ENCODE data around the gene SAMD11.

The SAMD11 gene

DNA sequence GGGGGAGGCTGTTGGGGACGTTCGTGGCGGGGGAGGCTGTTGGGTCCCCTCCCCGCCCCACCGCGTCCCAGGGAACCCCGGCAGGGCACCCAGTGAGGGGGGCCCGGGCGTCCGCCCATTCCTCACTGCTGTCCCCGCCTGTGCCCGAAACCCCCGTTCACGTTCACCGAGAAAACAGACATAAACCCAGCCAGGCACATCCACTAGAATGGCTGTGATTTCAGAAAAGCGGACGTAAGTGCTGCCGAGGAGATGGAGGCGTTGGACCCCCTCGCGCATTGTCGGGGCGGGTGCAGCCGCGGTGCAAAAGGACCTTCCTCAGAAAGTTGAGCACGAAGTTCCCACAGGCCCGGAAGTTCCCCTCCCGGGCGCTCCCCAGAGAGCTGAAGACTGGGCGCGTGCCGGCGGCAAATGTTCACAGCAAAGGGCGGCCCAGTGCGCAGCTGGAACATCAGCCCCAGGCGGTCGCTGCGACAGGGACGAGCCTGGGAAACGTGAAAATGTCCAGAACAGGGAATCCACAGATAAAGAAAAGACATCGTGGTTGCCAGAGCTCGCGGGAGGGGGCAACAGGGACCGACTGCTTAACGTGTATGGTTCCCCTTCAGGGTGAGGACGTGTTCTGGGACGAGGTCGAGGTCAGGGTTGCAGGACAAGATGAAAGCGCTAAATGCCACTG is 18.5 kb upstream of the SAMD11 start:
- DNase-seq = peak; percentile 76

DNA sequence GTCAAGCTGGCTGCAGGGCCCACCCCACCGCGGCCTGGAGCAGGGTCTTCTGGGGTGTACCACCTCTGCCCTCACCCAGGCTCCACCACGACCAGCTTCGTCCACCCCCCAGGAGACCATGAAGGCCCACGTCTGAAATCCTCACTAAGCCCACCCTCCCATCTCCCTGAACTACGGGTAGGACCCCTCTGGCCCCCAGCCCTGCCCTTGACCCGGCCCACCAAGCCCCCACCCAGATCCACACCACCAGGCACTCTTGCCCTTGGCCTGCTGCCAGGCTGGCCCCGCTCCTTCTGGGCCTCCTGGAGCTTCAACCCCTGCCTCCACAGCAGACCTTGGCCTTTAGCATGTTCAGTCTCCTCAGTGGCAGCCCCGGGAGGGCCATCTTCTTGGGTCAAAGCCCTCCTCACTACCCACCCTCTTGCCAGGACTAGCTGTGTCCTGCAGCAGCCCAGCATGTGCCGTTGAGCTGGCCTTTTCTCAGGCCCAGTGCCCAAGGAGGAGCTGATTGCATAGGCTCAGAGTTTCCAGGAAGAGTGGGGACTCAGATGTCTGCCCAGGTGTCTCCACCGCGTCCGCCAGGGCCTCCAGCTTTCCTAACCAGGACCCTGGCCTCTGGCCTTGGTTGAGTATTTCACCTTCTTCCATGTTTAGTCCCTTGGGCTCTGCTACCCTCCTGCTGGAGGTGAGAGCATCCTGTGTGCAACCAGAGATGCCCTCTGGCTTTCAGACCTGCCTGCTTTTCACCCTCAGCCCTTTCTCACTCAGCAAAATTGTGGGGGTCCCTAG is 17.7 kb upstream of the SAMD11 start:
- peak; percentile 52 for DNase-seq

DNA sequence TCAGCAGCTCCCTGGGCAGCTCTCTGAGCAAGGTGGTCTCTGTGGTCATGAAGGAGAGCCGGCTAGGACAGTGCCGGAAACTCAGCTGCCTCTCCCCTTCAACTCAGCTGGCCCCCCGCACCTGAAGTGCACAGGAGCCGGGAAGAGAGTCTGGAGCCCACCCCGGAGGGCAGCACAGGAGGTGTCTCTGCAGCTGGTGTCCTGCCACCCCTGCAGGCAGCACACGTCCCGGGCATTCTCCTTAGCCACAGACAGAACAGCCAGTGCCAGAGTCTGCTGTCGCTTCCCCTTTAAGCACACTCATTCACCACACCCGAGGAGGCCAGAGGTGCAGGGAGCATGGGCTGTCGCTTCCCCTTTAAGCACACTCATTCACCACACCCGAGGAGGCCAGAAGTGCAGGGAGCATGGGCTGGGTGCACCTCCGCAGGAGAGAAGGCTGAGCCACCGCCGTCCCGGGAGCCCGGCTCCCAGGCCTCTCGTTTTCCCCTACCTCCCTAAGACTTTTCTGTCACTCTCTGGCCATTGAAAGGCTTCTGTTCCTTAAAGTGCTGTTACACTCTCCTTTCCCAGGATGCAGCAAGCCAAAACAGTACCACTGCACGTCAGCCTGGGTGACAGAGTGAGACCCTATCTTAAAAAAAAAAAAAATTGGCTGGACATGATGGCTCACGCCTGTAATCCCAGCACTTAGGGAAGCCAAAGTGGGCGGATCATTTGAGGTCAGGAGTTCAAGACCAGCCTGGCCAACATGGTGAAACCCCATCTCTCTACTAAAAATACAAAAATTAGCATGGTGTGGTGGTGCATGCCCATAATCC is 16.9 kb upstream of the SAMD11 start:
- DNase-seq = peak; percentile 59

DNA sequence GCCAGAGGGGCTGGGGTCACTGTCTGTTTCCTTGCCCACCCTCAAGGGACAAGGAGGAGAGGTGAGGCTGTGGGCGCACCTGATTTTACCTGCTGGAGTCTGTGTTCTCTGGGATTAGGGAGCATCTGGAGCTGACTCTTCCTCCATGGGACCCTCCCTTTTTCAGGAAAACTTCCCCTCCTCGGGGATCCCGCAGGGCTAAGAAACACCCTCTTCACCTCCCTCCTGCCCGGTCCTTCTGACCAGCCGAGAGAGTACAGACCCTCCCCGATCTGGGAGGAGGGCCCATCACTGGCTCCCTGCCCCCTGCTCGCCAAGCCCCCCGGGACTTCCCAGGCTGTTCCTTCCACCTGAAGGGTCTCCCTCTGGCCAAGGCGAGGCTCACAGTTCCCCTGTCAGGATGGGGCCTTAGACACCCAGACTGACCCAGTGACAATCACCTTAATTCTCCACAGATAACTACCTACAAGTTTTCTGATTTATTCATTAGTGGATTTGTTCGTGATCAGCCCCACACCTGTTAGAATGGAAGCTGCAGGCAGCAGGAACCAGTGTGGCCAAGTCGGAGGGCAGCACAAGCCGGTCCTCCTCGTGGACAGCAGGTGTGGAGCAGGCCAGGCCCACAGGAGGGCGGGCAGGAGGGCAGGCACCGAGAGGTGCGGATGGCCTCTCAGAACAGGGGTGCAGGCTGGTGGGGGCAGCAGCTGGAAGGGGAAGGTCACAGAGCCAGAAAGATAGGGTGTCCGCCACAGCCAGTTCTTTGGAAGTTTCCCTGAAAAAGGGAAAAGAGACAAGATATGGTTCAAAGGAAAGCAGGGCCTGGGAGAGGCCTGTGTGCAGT is 15.9 kb upstream of the SAMD11 start:
- DNase-seq = no peak

DNA sequence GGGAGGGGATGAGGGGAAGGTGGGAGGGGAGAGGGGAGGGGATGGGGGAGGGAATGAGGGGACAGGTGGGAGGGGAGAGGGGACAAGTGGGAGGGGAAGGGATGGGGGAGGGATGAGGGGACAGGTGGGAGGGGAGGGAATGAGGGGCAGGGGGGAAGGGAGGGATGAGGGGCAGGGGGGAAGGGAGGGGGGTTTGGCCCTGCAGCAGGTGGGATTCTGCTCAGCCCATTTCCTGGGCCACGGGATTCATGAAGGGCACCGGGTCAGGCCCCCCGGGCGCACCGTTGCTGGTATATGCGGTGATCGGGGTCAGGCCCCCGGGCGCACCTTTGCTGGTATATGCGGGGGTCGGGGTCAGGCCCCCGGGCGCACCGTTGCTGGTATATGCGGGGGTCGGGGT is 15.1 kb upstream of the SAMD11 start:
- no peak for DNase-seq

DNA sequence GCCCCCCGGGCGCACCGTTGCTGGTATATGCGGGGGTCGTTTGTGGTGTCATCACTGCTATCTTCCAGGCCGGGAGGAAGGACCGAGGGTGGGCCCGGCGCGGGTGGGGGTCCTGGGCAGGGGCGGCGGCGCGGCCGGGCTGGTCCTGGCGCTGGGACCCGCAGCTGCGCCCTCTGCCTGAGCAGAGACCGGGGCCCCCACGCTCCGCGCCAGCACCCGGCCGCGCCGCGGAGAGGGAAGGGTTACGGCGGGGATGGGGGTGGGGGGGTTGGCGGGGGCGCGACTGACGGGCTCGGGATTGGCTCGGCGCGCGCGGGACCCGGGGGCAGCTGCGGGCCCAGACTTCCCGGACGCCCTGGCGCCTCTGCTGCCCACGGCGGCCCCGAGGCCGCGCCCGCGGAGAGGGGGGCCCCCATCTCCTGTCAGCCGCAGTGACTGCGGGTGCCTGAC is 13.8 kb upstream of the SAMD11 start:
- no peak for DNase-seq

DNA sequence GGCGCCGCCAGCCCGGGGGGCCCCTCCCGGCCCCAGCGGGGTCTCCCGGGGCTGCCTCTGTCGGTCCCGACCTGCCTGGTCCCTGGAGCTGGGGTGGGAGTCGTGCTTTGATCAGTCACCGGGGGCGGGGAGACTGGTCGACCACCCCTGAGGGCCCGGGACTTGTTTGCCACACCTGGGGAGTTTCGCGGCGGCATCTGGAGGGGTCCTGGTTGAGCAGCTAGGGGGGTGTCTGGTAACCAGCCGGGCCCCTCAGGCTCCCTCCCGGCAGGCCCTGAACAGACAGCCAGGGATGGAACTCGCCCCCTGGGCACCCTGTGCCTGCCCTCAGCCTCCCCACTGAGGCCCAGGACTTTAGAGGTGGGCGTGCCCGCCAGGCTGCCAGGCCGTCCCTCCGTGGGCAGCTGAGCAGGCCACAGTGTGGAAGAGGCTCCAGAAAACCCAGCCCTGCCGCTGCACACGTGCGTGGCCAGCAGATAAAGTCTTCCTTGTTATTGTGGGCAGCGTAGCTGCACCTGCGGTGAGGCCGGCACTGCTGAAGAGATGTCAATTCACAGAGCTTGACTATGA is 13.3 kb upstream of the SAMD11 start:
- DNase-seq = no peak

DNA sequence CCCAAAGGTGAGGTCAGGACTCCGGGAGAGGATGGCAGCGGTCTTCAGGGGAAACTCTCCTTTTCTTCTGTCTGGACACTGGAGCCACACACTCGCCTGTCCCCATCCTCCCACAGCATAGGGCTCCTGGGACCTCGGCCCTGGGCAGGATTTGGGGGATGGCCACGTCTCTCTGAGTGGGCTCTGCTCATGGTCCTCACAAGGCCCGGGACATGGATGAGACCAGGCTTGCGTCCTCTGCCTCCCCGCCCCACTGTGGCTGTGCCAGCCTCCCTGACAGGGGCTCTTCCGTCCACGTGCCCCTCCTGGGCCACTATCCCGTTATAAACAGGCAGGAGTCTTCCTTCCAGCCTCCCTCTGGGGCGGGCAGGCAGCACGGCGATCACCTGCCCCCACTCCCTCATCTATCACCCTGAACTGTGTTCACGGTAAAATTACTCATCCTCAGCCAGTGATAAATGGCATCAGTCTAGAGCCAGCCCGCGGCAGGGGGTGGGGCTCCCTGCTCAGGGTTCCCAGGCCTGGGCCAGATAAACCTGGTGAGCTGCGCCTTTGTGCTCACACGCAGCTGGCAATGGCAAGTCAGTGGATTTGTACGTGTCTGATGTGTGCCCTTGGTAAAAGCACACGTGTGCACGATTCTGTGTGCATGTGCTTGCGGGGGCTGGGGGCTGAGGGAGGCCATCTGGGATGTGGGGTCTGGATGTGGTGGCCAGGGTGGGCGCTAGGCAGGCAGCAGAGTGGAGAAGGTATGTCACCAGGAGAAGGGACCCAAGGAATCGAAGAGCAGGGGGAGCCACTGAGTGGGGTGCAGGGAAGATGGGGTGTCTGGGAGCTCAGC is 12.6 kb upstream of the SAMD11 start:
- no peak for DNase-seq

DNA sequence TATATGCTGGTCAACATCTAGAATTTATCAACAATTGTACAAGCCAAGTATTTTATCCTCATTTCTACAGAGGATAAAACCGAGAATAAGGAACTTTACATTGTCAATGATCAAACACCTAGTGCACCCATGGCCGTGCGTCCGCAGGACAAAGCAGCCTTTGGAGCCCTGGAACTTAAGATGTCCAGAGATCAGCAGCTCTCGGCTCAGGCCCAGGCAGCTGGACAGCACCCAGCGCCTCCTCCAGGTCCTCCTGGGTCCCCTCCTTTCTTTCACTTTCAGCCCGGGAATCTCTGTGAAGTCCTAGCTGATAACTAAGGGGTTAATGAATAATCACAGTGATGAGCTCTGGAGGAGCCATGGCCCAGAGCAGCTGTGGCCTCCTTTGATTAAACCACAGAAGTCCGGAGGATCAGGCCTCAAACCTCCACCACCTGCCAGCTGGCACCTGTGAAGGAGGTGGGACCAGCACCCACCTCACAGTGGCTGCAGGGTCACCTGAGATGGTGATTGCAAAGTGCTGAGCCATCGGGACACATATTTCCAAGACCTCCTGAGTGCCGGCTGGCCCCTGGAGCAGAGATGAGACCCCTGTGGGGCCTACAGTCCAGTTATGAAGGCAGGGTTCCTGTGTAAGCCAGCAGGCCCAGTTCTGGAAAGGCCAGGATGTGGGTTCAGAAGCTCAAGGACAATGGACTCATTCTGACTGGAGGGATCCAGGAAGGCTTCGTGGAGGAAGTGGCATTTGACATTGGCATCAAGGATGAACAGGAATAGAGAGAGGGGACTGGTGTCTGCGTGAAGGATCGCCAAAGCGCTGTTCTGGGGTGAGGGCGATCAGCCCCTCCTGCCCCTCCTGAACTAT is 11.6 kb upstream of the SAMD11 start:
- DNase-seq = no peak

DNA sequence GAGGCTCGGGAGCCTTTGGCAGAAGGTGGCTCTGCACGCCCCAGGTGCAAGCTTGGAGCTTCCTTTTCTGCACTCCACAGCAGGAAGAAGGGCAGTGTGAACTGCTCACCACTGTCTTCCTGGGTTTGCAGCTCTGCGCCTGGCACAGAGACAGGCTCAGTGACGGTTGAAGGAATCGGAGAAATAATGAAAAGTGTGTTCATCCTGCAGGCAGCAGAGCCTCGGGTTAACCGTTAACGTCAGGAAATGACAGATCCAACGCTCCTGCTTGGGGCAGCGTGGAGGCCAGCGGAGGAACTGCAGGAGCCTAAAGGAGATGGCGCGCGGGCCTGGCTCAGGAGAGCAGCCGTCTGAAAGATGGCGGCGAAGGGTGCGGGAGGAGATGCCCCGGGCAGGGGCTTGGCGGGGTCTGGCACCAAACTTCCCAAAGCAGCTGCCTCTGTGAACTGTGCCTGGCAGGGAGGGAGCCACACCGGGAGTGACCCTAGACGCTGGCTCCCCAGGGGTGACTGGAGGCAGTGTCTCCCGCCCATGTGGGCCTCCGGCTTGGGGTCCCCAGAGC is 10.9 kb upstream of the SAMD11 start:
- DNase-seq = no peak

DNA sequence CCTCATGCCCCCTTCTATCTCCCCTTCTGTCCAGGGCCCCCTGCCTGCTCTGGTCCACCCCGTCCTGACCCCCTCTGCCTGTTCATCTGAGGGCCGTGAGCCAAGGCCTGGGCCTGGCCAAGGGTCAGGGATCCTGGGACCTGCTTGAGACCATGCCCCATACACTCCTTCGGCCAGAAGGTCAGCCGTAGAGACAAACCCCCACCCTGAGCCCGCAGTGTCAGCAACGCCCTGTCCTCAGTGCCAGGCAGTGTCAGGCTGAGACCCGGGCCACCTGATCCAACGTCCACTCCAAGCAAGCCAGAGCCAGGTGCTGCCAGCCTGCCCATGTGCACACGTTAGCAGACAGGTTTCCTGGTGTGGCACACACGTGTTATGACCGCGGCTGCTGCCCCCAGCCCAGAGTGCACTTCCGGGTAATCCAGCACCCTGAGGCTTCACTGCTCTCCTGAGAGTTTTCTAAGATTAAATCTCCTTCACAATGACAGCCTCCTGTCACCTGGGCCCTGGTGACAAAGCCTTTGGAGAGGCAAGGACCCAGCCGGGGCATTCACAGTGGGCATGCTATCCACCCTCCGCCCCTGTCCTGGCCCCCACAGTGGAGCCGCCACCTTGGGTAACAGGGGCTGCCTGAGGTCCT is 10.1 kb upstream of the SAMD11 start:
- DNase-seq = no peak

DNA sequence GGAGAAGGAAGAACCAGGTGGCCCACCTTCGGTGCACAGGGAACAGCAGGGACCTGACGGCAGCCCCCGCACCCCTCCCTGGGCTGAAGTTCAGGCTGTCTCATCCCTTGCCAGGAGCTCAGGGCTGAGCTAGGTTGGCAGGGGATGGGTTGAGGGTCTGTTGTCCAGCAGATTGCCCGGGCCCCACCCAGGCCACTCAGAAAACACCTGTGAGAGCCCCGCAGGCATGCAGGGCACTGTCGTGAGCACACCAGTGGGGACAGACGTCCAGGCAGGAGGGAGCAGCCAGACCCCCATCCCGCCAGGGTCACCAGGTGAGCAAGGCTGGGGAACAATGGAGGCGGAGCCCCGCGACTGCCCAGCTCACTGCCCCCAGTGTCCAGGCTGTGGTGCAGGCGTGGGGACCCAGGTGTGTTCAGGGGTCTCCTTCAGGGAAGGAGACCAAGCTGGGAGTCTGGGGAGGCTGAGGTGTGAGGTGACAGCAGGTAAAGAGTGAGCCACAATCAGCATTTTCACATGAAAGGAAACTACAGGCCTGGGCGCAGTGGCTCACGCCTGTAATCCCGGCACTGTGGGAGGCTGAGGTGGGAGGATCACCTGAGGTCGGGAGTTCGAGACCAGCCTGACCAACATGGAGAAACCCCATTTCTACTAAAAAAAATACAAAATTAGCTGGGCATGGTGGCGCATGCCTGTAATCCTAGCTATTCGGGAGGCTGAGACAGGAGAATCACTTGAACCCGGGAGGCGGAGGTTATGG is 9.4 kb upstream of the SAMD11 start:
- DNase-seq = no peak

DNA sequence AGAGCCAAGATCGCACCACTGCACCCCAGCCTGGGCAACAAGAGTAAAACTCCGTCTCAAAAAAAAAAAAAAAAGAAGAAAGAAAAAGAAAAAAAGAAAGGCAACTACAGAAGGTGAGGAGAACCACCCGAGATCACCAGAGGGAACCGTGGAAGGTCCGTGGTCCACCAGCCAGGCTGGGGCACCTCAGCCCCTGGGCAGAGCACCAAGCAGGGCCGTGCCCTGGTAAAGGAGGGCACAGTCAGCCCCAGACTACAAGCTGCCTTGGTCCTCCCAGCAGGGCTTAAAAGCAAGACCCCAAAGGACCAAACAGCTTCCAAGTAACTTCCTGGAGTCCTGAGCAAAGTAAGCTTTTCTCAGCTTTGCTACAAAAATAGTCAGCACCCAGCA is 8.8 kb upstream of the SAMD11 start:
- no peak for DNase-seq

DNA sequence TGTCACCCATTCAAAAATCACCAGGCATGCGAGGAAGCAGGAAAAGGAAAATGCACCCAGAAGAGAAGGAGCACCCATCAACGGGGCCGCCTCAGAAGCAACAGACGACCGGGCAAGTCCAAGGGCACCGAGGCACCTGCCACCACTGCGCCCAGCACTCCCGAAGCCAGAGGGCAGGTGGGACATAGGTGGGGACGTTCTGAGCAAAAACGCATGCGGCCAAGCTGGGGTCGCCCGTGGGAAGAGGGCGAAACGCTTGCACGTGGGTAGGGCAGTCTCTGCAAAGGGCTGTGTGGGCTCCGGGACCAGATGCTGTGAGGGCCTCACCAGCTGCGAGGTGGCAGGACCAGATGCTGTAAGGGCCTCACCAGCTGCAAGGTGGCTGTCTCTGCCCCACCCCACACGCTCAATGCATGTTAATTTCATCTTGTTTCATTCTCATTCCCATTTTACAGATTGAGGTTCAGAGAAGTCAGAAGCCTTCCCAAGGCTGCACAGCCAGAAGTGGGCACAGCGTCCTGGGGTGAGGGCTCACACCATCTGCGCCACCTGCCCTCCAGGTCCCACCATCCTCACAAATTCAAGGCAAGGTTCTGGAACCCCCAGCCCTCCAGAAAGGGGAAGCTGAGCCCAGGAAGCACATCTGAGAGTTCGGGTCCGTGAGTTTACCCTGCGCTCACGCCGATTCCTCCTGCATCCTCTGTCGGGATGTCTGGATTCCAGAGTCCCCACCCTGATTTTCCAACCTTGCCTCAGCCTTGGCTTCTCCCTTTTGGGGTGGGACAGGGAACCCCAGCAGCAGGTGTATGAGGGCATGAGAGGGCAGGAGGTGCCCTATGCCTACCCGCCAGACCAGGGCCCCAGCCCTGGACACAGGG is 8.2 kb upstream of the SAMD11 start:
- DNase-seq = no peak

DNA sequence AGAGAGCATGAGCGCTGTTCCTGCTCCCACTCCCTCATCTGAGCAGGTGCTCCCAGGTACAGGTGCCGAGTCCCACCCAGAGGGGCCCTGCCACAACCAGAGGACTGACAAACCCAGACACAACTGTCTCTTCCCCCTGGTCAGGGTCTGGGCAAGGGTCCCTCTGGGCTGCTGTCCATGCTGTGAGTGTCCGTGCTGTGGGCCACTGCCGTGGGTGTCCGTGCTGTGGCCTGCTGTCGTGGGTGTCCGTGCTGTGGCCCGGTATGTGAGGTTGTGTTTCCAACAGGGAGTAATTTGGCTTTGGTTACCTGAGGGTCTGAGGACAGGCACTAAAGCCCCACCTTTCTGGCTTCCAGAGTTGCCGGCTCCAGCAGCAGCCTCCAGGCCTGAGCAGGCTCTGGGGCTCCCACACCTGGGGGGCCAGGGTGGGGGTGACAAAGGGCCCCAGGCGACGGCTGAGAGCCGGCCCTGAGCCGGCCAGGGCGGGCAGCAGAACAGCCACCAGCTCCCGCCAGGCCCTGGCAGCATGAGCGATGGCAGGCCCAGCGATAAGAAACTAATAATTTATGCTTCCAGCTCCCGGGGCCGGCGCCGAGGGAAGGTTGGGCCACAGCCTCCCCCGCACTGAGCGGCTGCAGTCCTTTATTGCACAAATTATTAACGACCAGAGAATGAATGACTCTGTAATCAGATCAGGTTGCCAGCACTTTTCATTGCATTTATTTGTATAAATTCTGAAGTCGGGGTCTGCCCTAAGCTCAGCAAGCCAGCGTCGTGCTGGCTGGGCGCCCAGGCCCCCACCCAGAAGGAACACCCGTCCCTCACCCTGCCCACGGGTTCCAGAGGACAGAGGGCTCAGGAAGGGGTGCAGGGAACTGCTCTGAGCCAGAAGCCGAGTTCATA is 7.3 kb upstream of the SAMD11 start:
- no peak for DNase-seq

DNA sequence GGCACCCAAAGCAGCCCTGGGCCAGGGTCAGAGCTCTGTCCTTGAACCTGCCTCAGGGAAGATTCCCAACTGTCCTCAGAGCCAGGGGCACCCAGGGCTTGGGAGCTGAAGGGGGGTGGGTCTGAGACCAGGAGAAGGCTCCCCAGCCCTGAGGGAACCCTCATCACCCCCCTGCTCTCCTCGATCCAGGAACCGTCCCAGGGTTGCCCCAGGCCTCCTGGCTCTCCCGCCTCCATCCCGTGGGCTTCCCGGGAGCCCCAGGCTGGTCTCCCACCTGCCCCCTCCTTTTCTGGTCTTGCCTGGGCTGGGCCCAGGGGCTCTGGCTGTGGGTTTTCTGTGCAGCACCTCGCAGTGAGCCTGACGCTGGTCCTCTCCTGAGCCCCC is 6.7 kb upstream of the SAMD11 start:
- no peak for DNase-seq
